DMS153 (cell line): ENCODE data around the gene HOXA7.

ENCODE experiments used
- DNase-seq: peaks from one replicate; lab custom pipeline; 2025; lab: John Stamatoyannopoulos, UW

The HOXA7 gene

GRCh38 chr7:27156508-27156898 is at the start of gene HOXA7:
TSS of gene HOXA7 (minus strand) at chr7:27156675. CDS start at chr7:27156545, 130 bp downstream.
- no peak for DNase-seq

- no peak for DNase-seq
Observed at GRCh38 chr7:27205325-27206280, 49.1 kb upstream of the HOXA7 start.

- no peak for DNase-seq
Observed at GRCh38 chr7:27204851-27205322, 48.4 kb upstream of the HOXA7 start.

- no peak for DNase-seq
Observed at GRCh38 chr7:27203964-27204594, 47.6 kb upstream of the HOXA7 start.

GRCh38 chr7:27203365-27203953 is 47.0 kb upstream of the HOXA7 start:
- no peak for DNase-seq

GRCh38 chr7:27202862-27203134 is 46.3 kb upstream of the HOXA7 start:
- no peak for DNase-seq

- DNase-seq, result no peak
Observed at GRCh38 chr7:27202018-27202861, 45.8 kb upstream of the HOXA7 start.

GRCh38 chr7:27201580-27202017 is 45.1 kb upstream of the HOXA7 start:
- DNase-seq, result no peak

GRCh38 chr7:27200761-27201579 is 44.5 kb upstream of the HOXA7 start:
- DNase-seq, result no peak

GRCh38 chr7:27199849-27200760 is 43.6 kb upstream of the HOXA7 start, which contains the start of gene HOXA13:
TSS of gene HOXA13 (minus strand) at chr7:27200091. CDS start at chr7:27200077, 14 bp downstream.
- DNase-seq, result peak; percentile 36

GRCh38 chr7:27198871-27199801 is 42.7 kb upstream of the HOXA7 start:
- no peak for DNase-seq

- no peak for DNase-seq
Observed at GRCh38 chr7:27198138-27198841, 41.8 kb upstream of the HOXA7 start.

- DNase-seq, result no peak
Observed at GRCh38 chr7:27197137-27198042, 40.9 kb upstream of the HOXA7 start.

- peak; percentile 72 for DNase-seq
Observed at GRCh38 chr7:27196287-27196767, 39.9 kb upstream of the HOXA7 start.

- DNase-seq, result no peak
Observed at GRCh38 chr7:27194686-27195379, 38.4 kb upstream of the HOXA7 start.

- DNase-seq, result no peak
Observed at GRCh38 chr7:27194002-27194352, 37.5 kb upstream of the HOXA7 start.
